ENCODE data around the gene MBP.

Gene MBP

DNA sequence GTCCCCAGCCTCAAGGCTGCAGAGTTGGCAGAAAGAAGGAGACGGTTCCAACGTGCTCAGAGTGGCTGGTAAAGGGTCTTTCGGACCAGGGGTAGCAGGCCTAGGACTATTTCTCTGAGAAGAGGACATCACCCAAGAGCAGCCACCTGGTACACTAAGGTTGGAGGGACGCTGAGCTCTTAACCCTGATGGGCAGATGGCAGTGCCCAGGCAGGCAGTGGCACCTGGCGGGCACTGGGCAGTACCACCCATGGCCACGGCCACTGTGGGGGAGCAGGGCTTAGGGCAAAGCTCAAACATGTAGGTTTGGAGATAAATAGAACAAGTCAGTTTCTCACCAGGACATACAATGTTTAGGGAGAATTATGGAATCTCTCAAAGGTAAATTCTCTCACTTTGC lies 53.5 kb downstream of the MBP start:
- H3K27me3 ChIP-seq (ENCODE audit: insufficient read depth, poor library complexity, severe bottlenecking): no peaks in the 10 kb centered on the region
- DNase-seq (ENCODE audit: low read depth in 1 of 2, low spot score in 1 of 2): no peak
- TF ChIP-seq GABPA (IDR thresholded peaks at IDR 0.05; ENCODE audit: low read depth): no peak
- TF ChIP-seq, protein P1, sequence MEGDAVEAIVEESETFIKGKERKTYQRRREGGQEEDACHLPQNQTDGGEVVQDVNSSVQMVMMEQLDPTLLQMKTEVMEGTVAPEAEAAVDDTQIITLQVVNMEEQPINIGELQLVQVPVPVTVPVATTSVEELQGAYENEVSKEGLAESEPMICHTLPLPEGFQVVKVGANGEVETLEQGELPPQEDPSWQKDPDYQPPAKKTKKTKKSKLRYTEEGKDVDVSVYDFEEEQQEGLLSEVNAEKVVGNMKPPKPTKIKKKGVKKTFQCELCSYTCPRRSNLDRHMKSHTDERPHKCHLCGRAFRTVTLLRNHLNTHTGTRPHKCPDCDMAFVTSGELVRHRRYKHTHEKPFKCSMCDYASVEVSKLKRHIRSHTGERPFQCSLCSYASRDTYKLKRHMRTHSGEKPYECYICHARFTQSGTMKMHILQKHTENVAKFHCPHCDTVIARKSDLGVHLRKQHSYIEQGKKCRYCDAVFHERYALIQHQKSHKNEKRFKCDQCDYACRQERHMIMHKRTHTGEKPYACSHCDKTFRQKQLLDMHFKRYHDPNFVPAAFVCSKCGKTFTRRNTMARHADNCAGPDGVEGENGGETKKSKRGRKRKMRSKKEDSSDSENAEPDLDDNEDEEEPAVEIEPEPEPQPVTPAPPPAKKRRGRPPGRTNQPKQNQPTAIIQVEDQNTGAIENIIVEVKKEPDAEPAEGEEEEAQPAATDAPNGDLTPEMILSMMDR (IDR thresholded peaks at IDR 0.05; ENCODE audit: insufficient read depth, low read length): no peak
- TF ChIP-seq, protein P2, sequence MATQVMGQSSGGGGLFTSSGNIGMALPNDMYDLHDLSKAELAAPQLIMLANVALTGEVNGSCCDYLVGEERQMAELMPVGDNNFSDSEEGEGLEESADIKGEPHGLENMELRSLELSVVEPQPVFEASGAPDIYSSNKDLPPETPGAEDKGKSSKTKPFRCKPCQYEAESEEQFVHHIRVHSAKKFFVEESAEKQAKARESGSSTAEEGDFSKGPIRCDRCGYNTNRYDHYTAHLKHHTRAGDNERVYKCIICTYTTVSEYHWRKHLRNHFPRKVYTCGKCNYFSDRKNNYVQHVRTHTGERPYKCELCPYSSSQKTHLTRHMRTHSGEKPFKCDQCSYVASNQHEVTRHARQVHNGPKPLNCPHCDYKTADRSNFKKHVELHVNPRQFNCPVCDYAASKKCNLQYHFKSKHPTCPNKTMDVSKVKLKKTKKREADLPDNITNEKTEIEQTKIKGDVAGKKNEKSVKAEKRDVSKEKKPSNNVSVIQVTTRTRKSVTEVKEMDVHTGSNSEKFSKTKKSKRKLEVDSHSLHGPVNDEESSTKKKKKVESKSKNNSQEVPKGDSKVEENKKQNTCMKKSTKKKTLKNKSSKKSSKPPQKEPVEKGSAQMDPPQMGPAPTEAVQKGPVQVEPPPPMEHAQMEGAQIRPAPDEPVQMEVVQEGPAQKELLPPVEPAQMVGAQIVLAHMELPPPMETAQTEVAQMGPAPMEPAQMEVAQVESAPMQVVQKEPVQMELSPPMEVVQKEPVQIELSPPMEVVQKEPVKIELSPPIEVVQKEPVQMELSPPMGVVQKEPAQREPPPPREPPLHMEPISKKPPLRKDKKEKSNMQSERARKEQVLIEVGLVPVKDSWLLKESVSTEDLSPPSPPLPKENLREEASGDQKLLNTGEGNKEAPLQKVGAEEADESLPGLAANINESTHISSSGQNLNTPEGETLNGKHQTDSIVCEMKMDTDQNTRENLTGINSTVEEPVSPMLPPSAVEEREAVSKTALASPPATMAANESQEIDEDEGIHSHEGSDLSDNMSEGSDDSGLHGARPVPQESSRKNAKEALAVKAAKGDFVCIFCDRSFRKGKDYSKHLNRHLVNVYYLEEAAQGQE (IDR thresholded peaks at IDR 0.05; ENCODE audit: insufficient replicate concordance, low read depth): no peak
- TF ChIP-seq POLR2AphosphoS5 (IDR thresholded peaks at IDR 0.05; ENCODE audit: low read depth): no peak
- no peak for TF ChIP-seq SPI1 (IDR thresholded peaks at IDR 0.05; ENCODE audit: borderline replicate concordance, low read depth)
- no peak overlapping the region for H3K27ac ChIP-seq (replicated peaks)
- H3K4me3 ChIP-seq (replicated peaks; ENCODE audit: insufficient read depth, low read length): no peak overlapping the region

DNA sequence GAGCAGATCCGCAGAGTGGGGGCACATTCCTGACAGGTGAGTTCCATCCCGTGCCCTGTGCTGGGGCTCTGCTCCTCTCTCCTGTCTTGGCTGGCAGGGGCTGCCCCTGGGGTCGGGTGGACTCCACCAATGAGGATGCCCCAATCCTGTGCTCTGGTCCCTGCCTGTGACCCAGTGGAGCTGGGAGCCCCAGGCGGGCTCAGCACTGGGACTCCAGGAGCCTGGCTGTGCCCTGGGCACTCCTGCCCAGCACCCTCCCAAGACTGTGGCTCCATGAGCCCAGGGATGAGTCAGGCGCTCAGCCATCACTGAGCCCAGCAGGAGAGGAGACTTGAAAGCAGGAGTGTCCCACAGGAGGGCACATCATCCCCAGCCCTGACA lies 53.9 kb downstream of the MBP start:
- TF ChIP-seq, protein P1 (IDR thresholded peaks at IDR 0.05; ENCODE audit: insufficient read depth, low read length): no peak
- TF ChIP-seq GABPA (IDR thresholded peaks at IDR 0.05; ENCODE audit: low read depth) (no peak), POLR2AphosphoS5 (IDR thresholded peaks at IDR 0.05; ENCODE audit: low read depth) (no peak), SPI1 (IDR thresholded peaks at IDR 0.05; ENCODE audit: borderline replicate concordance, low read depth) (no peak)
- TF ChIP-seq, protein P2 (IDR thresholded peaks at IDR 0.05; ENCODE audit: insufficient replicate concordance, low read depth): no peak
- no peak overlapping the region for H3K4me3 ChIP-seq (replicated peaks; ENCODE audit: insufficient read depth, low read length)
- DNase-seq (ENCODE audit: low read depth in 1 of 2, low spot score in 1 of 2): no peak
- peak overlapping the region; percentile 21; the same call in 1 of the 2 replicates for H3K27ac ChIP-seq (replicated peaks)
- H3K27me3 ChIP-seq (ENCODE audit: insufficient read depth, poor library complexity, severe bottlenecking): no peaks in the 10 kb centered on the region

DNA sequence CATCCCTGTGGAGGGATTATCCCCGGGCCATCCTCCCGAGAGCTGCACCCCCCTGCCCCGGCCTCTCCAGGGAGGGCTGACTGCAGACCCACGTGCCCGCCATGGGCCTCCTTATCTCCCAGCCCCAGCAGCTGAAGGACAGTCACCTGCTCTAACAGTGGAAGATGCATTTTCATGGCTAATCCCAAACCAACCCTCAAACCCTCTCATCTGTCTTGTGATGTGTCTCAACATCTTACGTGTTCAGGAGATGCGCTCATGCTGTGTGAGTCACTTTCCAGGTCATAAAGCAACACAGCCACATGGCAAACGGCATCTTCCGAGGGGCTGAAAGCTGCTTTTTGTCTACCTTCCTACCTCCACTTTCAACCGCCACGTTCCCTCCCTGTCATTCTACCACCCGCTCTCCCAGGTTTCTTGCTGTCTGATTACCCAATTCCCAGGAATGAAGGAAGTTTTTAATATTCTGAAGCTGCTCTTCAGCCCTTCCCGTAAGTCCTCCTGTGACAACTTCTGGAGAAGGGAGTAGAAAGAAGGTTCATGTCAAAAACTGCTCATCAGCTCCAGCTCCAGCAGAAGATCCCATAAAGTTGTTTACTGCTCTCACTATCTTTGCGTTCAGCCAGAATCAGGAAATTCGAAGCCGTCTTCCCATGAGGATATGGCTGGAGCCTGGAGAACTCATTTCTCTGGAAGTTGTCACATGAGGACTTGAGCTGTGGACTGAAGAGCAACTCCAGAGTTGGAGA lies 54.5 kb downstream of the MBP start:
- Histone ChIP-seq H3K27ac (replicated peaks) (no peak overlapping the region), H3K27me3 (ENCODE audit: insufficient read depth, poor library complexity, severe bottlenecking) (no peaks in the 10 kb centered on the region), H3K4me3 (replicated peaks; ENCODE audit: insufficient read depth, low read length) (no peak overlapping the region)
- DNase-seq (ENCODE audit: low read depth in 1 of 2, low spot score in 1 of 2): no peak
- TF ChIP-seq SPI1 (IDR thresholded peaks at IDR 0.05; ENCODE audit: borderline replicate concordance, low read depth) (no peak), POLR2AphosphoS5 (IDR thresholded peaks at IDR 0.05; ENCODE audit: low read depth) (no peak), GABPA (IDR thresholded peaks at IDR 0.05; ENCODE audit: low read depth) (no peak)
- TF ChIP-seq, protein P2 (IDR thresholded peaks at IDR 0.05; ENCODE audit: insufficient replicate concordance, low read depth): no peak
- TF ChIP-seq, protein P1 (IDR thresholded peaks at IDR 0.05; ENCODE audit: insufficient read depth, low read length): no peak

Measured in HL-60 (cell line).